HT1080 (cell line): ENCODE data around the gene ZNF808. TPM values are rescaled to one million over a fixed set of nuclear protein-coding genes. Genes with fewer than 3 reads are reported as not detected.
"Not testable (repeated sequence)": the region's sequence is repeated elsewhere in the genome, so short reads cannot be mapped to it uniquely, and the experiment has no call there.

Source experiments
- DNase-seq: peaks from one replicate; pipeline ENCODE4 v3.0.0-alpha.2; 2015; ENCODE audit warnings: low read depth
- small RNA-seq: library from RNA; depleted of rRNA; stranded (forward); fragments of <200 nt; gene quantifications from one replicate; pipeline ENCODE3, GENCODE V24; 2014
- total RNA-seq: library from RNA; depleted of rRNA; stranded (reverse); fragments of >200 nt; shearing (Covaris generic); gene quantifications from 2 replicates; pipeline ENCODE4 v1.2.3, GENCODE V29; 2014; rRNA removed

The ZNF808 gene
- total RNA-seq, 1 experiment from 2014 or later: 0.16 TPM

DNA sequence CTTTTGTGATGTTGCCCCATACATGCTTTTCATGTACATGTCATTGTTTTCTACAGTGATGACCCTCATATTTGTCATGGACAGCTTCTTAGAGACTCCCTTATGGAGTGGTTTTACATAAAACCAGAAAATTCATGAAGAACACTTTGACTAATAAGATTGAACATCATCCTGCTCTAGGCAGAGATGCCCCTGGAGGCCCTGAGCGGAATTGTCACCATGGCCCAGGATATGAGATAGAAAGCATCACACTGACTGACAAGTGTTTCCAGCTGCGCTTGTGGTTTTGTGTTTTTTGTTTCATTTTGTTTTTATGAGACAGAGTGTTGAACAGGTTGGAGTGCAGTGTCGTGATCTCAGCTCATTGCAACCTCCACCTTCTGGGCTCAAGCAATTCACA is 64.8 kb downstream of the ZNF808 start:
- DNase-seq: no peak

DNA sequence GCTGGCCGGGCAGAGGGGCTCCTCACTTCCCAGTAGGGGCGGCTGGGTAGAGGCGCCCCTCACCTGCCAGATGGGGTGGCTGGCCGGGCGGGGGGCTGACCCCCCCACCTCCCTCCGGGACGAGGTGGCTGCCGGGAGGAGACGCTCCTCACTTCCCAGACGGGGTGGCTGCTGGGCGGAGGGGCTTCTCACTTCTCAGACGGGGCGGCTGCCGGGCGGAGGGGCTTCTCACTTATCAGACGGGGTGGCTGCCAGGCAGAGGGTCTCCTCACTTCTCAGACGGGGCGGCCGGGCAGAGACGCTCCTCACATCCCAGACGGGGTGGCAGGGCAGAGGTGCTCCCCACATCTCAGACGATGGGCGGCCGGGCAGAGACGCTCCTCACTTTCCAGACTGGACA is 66.0 kb downstream of the ZNF808 start:
- not testable (repeated sequence) for DNase-seq

DNA sequence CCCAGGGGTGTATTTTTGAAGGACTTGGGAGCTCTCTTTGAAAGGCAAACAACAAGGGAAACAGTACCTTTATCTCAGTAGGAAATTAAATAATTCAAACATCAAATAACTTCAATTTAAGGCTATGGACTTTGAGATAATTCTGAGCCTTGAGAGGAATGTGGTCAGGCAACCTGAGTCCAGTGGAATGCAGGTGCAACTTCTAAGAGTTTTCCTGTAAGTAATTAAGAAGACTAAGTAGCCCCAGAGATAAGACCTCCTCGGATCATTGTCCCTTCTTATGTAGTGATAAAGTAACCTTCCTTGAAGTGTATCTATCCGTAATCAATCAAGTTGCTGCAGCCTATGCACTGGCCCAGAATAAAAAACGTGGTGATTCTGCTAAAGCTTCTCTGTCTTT is 71.8 kb downstream of the ZNF808 start:
- DNase-seq: no peak

DNA sequence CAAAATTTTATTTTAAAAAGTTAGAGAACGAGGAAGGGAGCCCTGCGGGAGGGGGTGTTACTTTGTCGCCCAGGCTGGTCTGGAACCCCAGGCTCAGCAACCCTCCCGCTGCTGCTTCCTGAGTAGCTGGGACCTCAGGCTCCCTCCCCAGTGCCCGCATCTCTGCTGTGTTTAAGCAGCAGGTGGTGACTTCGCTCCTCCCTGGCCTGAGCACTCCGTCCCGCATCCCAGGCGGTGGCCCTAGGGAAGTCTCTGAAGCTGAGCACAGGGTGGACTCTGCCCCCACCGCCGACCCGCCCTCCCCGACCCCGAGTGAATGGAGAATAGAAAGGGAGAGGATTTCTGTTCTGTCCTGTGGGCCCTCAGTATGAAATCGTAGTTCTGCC is 73.2 kb downstream of the ZNF808 start:
- DNase-seq: no peak

DNA sequence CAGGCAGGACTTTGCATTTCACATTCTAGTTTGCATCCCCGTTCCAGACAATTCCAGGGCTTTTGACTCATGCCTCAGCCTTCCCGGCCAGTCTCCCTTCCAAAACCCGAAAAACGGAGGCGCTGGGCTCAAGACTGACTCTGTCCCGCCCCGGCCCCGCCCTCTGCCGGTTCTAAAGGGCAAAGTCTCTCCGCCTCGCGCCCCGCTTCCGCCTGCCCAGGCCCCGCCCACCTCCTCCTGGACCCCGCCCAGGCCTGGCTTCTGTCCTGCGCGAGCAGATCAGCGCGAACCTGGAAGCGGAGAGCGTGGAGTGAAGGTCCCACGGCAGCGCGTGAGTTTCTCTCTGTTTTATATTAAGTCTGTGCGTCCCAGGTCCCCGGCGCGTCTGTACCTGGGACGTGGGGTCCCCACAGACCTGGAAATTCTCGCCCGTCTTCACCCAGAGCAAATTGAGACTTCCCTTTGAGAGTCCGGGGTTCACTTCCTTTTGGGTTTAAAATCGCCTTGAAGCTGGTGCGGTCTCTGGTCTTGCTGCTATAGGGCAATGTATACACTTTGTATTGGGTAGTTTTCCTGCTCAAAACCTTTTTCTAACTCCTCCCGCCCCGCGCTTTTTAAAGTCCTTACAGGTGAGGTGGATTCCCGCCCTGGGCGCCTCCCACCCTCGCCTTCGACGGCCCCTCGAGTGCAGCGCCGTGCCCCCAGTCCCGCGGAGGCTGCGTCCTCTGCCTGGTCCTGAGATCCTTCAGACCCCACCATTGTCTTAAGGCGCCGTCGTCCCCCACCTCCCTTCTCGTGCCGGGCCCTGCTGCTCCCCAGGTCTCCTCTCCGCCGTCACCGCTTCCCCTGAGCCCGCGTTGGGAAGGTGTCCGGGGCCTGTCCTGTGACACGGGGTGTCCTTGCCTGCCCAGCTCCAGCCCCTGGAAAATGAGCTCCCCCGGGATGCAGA is 73.8 kb downstream of the ZNF808 start:
- DNase-seq: peak; percentile 42

DNA sequence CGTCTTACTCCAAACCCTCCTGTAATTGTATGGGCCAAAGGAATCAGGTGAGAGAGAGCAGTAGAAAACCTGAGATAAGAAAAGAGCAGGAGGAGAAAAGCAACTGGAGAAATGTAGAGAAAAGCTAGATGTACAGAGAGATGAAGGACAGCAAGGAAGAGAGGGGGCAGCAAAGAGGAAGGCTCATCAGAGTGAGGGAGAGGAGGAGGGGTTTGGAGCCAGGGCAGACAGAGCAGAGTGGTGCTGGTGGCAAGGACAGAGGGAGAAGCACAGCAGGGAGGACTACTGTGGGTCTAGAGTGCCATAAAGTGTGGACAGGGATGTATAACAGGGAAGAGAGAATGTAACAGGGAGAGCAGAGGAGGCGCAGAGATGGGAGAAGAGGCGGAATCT is 74.5 kb downstream of the ZNF808 start:
- not testable (repeated sequence) for DNase-seq

DNA sequence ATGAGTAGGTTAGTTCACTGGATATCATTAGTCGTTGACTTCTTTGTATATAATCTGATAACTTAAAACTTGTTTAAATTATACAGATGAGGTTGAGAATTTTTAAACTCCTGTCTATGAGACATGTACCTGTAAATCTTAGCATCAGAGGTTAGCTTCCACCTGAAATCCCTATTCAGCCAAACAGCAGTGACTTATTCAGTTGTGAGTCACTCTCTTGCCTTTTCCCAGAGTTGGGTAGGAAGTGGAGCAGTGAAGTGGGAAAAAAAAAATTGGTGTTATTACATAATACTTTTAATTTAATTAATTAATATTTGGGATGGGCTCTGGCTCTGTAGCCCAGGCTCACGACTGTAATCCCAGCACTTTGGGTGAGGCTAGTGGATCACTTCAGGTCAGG is 75.5 kb downstream of the ZNF808 start:
- DNase-seq: no peak

DNA sequence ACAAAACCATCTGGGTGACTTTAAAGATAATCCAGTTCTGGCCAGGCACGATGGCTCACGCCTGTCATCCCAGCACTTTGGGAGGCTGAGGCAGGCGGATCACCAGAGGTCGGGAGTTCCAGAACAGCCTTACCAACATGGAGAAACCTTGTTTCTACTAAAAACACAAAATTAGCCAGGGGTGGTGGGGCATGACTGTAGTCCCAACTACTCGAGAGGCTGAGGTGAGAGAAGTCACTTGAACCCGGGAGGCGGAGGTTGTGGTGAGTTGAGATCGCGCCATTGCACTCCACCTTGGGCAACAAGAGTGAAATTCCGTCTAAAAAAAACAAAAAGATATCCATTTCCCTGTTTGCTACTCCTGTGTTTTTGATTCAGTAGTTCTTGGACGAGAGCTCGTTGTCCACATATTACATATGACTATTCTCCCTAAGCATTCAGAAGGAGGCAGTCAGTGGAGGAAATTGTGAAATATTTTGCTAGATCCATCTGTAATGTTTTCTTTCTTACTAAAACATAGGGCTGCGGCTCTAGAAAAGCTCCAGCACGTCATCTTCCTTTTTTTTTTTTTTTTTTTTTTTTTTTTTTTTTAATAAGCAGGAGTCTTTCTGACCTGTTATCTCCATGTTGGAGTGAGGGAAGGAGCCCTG is 76.2 kb downstream of the ZNF808 start:
- DNase-seq: no peak

Small RNAs within 50 kb of the gene (small RNA-seq; reads per million reads assigned to genes)
- not detected for gene RPL39P34

Other genes with a start within 250 kb of the ZNF808 start
- 8.7 and 9.8 TPM in 2 replicates for gene ZNF480, start 230.5 kb upstream of the ZNF808 start, total RNA-seq
- not detected in 2 replicates for gene ZNF610, start 191.4 kb upstream of the ZNF808 start, total RNA-seq
- not detected in 2 replicates for gene ZNF880, start 157.7 kb upstream of the ZNF808 start, total RNA-seq
- 9.2 and 11.0 TPM in 2 replicates for gene ZNF528, start 129.8 kb upstream of the ZNF808 start, total RNA-seq
- 0.33 and 0.51 TPM in 2 replicates for gene ZNF534, start 98.5 kb upstream of the ZNF808 start, total RNA-seq
- gene ZNF578, start 74.1 kb upstream of the ZNF808 start, total RNA-seq: 0.20 and 1.6 TPM in 2 replicates
- gene ZNF701, start 42.6 kb downstream of the ZNF808 start, total RNA-seq: 2.2 and 2.7 TPM in 2 replicates
- gene ZNF83, start 110.7 kb downstream of the ZNF808 start, total RNA-seq: 15.7 and 22.4 TPM in 2 replicates
- gene ZNF611, start 207.4 kb downstream of the ZNF808 start, total RNA-seq: 3.6 and 4.0 TPM in 2 replicates